Keratinocyte (primary cell): ENCODE data around the gene DNAJC25. TPM values are rescaled to one million over a fixed set of nuclear protein-coding genes. Genes with fewer than 3 reads are reported as not detected.

Source experiments
- DNase-seq: peaks from one replicate; pipeline ENCODE4 v3.0.0-alpha.2; 2011; ENCODE audit warnings: low read depth, missing footprints, low spot score
- FAIRE-seq: peaks from 2 replicates; lab custom pipeline; 2011; peaks lifted over from hg19 to GRCh38; lab: Jason Lieb, UNC
- H2AFZ ChIP-seq: 2 replicates; pipeline ENCODE4 v1.6.0; 2012; ENCODE audit warnings: low read length, control low read depth, inconsistent platforms; ENCODE audit not compliant: control insufficient read depth
- H3K27ac ChIP-seq: 2 replicates; pipeline ENCODE4 v1.5.1; 2011; ENCODE audit warnings: low read length; ENCODE audit not compliant: control insufficient read depth, insufficient read depth
- H3K27me3 ChIP-seq: 3 replicates; pipeline ENCODE4 v1.6.0; 2011; ENCODE audit warnings: low read length; ENCODE audit not compliant: control insufficient read depth, insufficient read depth; ENCODE audit errors: extremely low read depth
- H3K36me3 ChIP-seq, 2 experiments: 2 replicates in 1 of 2; 3 replicates in 1 of 2; pipeline ENCODE4 v1.5.1; 2011; ENCODE audit warnings: low read length in 2 of 2, mild to moderate bottlenecking in 1 of 2; ENCODE audit not compliant: control insufficient read depth in 2 of 2, insufficient read depth in 2 of 2; ENCODE audit errors: extremely low read depth in 1 of 2
- H3K4me1 ChIP-seq: 3 replicates; pipeline ENCODE4 v1.5.1; 2011; ENCODE audit warnings: low read length; ENCODE audit not compliant: control insufficient read depth, insufficient read depth; ENCODE audit errors: extremely low read depth
- H3K4me2 ChIP-seq: 3 replicates; pipeline ENCODE4 v1.6.0; 2011; ENCODE audit warnings: low read depth, low read length; ENCODE audit not compliant: control insufficient read depth, insufficient read depth; ENCODE audit errors: extremely low read depth
- H3K4me3 ChIP-seq, 3 experiments: fragments of 200-600 bp in 1 of 3; sonication (generic) in 1 of 3; 2 replicates in 2 of 3; 3 replicates in 1 of 3; pipeline ENCODE4 v1.5.1; 2011 to 2016; ENCODE audit warnings: low read length in 3 of 3, mild to moderate bottlenecking in 3 of 3, control low read depth in 2 of 3, inconsistent platforms in 1 of 3, low read depth in 1 of 3, mixed read lengths in 1 of 3, mixed run types in 1 of 3, moderate library complexity in 1 of 3; ENCODE audit not compliant: control insufficient read depth in 2 of 3, insufficient read depth in 2 of 3; ENCODE audit errors: extremely low read depth in 1 of 3
- H3K79me2 ChIP-seq: 2 replicates; pipeline ENCODE4 v1.6.0; 2012; ENCODE audit warnings: low read length; ENCODE audit not compliant: control insufficient read depth, insufficient read depth
- H3K9ac ChIP-seq: 3 replicates; pipeline ENCODE4 v1.6.0; 2011; ENCODE audit warnings: low read length; ENCODE audit not compliant: control insufficient read depth, insufficient read depth; ENCODE audit errors: extremely low read depth
- H3K9me1 ChIP-seq: 3 replicates; pipeline ENCODE4 v1.6.0; 2011; ENCODE audit warnings: low read length; ENCODE audit not compliant: control insufficient read depth, insufficient read depth; ENCODE audit errors: extremely low read depth
- H3K9me3 ChIP-seq: 2 replicates; pipeline ENCODE4 v1.5.1; 2012; ENCODE audit warnings: low read depth, low read length; ENCODE audit not compliant: control insufficient read depth
- H4K20me1 ChIP-seq: 3 replicates; pipeline ENCODE4 v1.6.0; 2011; ENCODE audit warnings: low read length; ENCODE audit not compliant: control insufficient read depth, insufficient read depth; ENCODE audit errors: extremely low read depth
- EZH2 ChIP-seq: IDR thresholded peaks from one replicate; pipeline ENCODE4 v1.6.1; 2012; ENCODE audit warnings: inconsistent platforms, mild to moderate bottlenecking, low read length, moderate library complexity
- dilution Hi-C: fragments of 300-500 bp; cut with MboI; formaldehyde crosslinking; loops from one replicate; pipeline ENCODE4 v1.7.0; 2020; ENCODE audit warnings: low sequenced_read_pairs; ENCODE audit not compliant: extremely low pct_ligation_motif_present
- polyA plus RNA-seq, 5 experiments: library from polyadenylated mRNA; depleted of rRNA in 3 of 5; stranded (reverse) in 3 of 5; stranded (forward) in 1 of 5; unstranded in 1 of 5; fragments of >200 nt; gene quantifications; 1 replicate in 1 of 5; 2 replicates in 3 of 5; 3 replicates in 1 of 5; pipeline versions ENCODE4 v1.2.1 to v1.2.3, GENCODE V29; 2011 to 2012; ENCODE audit warnings: missing spikeins in 2 of 5, low read depth in 1 of 5, low replicate concordance in 1 of 5
- TF ChIP-seq, protein P1 (sequence below), 3 experiments: IDR thresholded peaks in 1 of 3; conservative IDR thresholded peaks in 1 of 3; optimal IDR thresholded peaks in 1 of 3; 2 replicates in 2 of 3; 3 replicates in 1 of 3; pipeline versions ENCODE3 to v1.5.1; 2011; ENCODE audit warnings: low read length in 3 of 3, mild to moderate bottlenecking in 3 of 3, moderate library complexity in 2 of 3, control low read depth in 1 of 3, inconsistent platforms in 1 of 3; ENCODE audit not compliant: insufficient read depth in 2 of 3; ENCODE audit errors: extremely low read depth in 1 of 3

The DNAJC25 gene
- polyA plus RNA-seq, 1 donor (not counting 4 experiments of a cell fraction or from before 2014, with no cell fraction given): 7.3 TPM

- dilution Hi-C loops: no loop called here
- no peak overlapping the region for H3K4me3 ChIP-seq
- DNase-seq: no peak
- H4K20me1 ChIP-seq: no peaks in the 10 kb centered on the region
- H3K9ac ChIP-seq: no peak overlapping the region
- H3K27me3 ChIP-seq: no peaks in the 10 kb centered on the region
- no peaks in the 10 kb centered on the region for H3K36me3 ChIP-seq
- H3K9me1 ChIP-seq: peaks cover 3% of the 10 kb centered on the region
- no peak overlapping the region for H2AFZ ChIP-seq
- peak; percentile 68 for FAIRE-seq
- peaks cover 67% of the 10 kb centered on the region for H3K79me2 ChIP-seq
- H3K4me2 ChIP-seq: peak overlapping the region; percentile 7
- no peaks in the 10 kb centered on the region for H3K9me3 ChIP-seq
- peaks cover 16% of the 10 kb centered on the region for H3K4me1 ChIP-seq
- TF ChIP-seq, protein P1, sequence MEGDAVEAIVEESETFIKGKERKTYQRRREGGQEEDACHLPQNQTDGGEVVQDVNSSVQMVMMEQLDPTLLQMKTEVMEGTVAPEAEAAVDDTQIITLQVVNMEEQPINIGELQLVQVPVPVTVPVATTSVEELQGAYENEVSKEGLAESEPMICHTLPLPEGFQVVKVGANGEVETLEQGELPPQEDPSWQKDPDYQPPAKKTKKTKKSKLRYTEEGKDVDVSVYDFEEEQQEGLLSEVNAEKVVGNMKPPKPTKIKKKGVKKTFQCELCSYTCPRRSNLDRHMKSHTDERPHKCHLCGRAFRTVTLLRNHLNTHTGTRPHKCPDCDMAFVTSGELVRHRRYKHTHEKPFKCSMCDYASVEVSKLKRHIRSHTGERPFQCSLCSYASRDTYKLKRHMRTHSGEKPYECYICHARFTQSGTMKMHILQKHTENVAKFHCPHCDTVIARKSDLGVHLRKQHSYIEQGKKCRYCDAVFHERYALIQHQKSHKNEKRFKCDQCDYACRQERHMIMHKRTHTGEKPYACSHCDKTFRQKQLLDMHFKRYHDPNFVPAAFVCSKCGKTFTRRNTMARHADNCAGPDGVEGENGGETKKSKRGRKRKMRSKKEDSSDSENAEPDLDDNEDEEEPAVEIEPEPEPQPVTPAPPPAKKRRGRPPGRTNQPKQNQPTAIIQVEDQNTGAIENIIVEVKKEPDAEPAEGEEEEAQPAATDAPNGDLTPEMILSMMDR (optimal IDR thresholded peaks at IDR 0.05 in 1 of 3, IDR thresholded peaks at IDR 0.05 in 1 of 3, conservative IDR thresholded peaks at IDR 0.05 in 1 of 3; ENCODE audit: extremely low read depth in 1 of 3, insufficient read depth in 2 of 3, low read length in 3 of 3): no peak
- TF ChIP-seq EZH2: no peak
- no peak overlapping the region for H3K27ac ChIP-seq
Measured at GRCh38 chr9:111637421-111637950, 6.4 kb downstream of the DNAJC25 start.

- DNase-seq: no peak
Measured at GRCh38 chr9:111644195-111644772, 13.2 kb downstream of the DNAJC25 start.

More at GRCh38 chr9:111644195-111644772, 13.2 kb downstream of the DNAJC25 start:
- H3K27me3 ChIP-seq: no peaks in the 10 kb centered on the region
- H3K27ac ChIP-seq: no peak overlapping the region
- H4K20me1 ChIP-seq: no peaks in the 10 kb centered on the region
- no peaks in the 10 kb centered on the region for H3K9me3 ChIP-seq
- H3K4me3 ChIP-seq: no peak overlapping the region
- dilution Hi-C loops: no loop called here
- TF ChIP-seq, protein P1 (optimal IDR thresholded peaks at IDR 0.05 in 1 of 3, IDR thresholded peaks at IDR 0.05 in 1 of 3, conservative IDR thresholded peaks at IDR 0.05 in 1 of 3; ENCODE audit: extremely low read depth in 1 of 3, insufficient read depth in 2 of 3, low read length in 3 of 3): no peak
- no peak for TF ChIP-seq EZH2
- FAIRE-seq: no peak
- peaks cover 18% of the 10 kb centered on the region for H3K79me2 ChIP-seq
- H3K9ac ChIP-seq: no peak overlapping the region
- no peak overlapping the region for H2AFZ ChIP-seq
- H3K4me2 ChIP-seq: no peak overlapping the region
- H3K36me3 ChIP-seq: peaks cover 6 to 20% of the 10 kb centered on the region in 2 experiments
- H3K4me1 ChIP-seq: no peaks in the 10 kb centered on the region
- H3K9me1 ChIP-seq: peaks cover 2% of the 10 kb centered on the region
